ENCODE results near the gene OR52N2. TPM values are rescaled to one million over a fixed set of nuclear protein-coding genes. Genes with fewer than 3 reads are reported as not detected.

Gene OR52N2
- total and polyA plus RNA-seq, 12 donors, result not detected

DNA sequence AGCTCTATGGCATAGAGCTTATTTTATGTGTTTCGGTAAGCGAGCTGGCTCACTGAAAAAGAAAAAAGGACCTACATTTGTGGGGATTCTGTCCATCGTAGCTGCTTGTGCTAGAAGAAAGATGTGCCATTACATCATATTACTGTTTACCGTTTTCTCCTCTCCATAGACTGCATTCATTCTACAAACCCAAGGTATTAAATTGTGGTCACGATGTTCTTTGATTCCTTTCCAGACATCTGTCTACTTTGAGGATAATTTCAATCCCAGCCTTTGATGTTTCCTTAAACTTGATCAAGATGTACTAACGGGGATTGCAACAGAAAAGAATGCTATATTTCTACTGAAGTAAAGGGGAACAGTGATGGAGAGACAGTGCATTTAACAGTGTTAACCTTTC lies 12.2 kb upstream of the OR52N2 start:
- intact Hi-C loops (cut with DNase I), result no loop called here
- no peak for TF ChIP-seq POLR2A (IDR thresholded peaks at IDR 0.05)
- TF ChIP-seq, protein P1, sequence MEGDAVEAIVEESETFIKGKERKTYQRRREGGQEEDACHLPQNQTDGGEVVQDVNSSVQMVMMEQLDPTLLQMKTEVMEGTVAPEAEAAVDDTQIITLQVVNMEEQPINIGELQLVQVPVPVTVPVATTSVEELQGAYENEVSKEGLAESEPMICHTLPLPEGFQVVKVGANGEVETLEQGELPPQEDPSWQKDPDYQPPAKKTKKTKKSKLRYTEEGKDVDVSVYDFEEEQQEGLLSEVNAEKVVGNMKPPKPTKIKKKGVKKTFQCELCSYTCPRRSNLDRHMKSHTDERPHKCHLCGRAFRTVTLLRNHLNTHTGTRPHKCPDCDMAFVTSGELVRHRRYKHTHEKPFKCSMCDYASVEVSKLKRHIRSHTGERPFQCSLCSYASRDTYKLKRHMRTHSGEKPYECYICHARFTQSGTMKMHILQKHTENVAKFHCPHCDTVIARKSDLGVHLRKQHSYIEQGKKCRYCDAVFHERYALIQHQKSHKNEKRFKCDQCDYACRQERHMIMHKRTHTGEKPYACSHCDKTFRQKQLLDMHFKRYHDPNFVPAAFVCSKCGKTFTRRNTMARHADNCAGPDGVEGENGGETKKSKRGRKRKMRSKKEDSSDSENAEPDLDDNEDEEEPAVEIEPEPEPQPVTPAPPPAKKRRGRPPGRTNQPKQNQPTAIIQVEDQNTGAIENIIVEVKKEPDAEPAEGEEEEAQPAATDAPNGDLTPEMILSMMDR (IDR thresholded peaks at IDR 0.05), result no peak
- no peak for DNase-seq
- Histone ChIP-seq H3K36me3 (replicated peaks in 1 of 2) (no peaks in the 10 kb centered on the region), H3K4me1 (replicated peaks in 1 of 2) (no peaks in the 10 kb centered on the region), H3K4me3 (no peak overlapping the region), H3K27ac (no peak overlapping the region), H3K9me3 (replicated peaks in 1 of 3) (no peaks in the 10 kb centered on the region), H3K27me3 (no peaks in the 10 kb centered on the region)
- 79 to 84% (median 81%) methylated on average over 6 of the region's 6 CpGs for WGBS, 4 donors

DNA sequence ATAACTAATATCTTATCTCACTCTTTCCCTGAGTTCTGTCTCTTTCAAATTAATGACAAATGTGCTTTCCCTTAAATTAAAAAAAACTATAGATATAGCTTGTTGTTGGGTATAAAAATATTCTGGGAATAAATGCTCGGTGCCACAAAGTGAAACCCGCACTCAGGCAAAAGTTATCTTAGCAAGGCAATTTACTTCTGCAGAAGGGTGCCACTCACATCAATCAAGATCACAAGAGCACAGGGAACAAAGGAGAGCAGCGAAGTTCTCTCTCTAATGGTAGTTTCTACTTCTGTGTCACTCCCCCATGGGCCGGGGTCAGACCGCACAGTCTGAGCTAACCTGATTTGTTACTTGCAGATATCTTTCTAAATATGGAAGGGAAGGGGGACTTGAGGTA lies 4.7 kb upstream of the OR52N2 start:
- no peak overlapping the region for H3K4me3 ChIP-seq
- no peak for DNase-seq
- H3K27me3 ChIP-seq, result peaks cover 4% of the 10 kb centered on the region
- no peaks in the 10 kb centered on the region for H3K4me1 ChIP-seq (replicated peaks in 1 of 2)
- H3K27ac ChIP-seq, result no peak overlapping the region
- WGBS, 4 donors, result 80 to 88% (median 82%) methylated on average over 5 of the region's 5 CpGs
- no peak for TF ChIP-seq POLR2A (IDR thresholded peaks at IDR 0.05)
- TF ChIP-seq, protein P1 (IDR thresholded peaks at IDR 0.05), result no peak
- H3K9me3 ChIP-seq (replicated peaks in 1 of 3), result no peaks in the 10 kb centered on the region
- H3K36me3 ChIP-seq (replicated peaks in 1 of 2), result no peaks in the 10 kb centered on the region
- intact Hi-C loops (cut with DNase I), result loop anchor here (10.0 kb wide), 2 partner anchors 209 to 329 kb away; partner anchors contain the start of gene TRIM6 (in 1 of the 2)

DNA sequence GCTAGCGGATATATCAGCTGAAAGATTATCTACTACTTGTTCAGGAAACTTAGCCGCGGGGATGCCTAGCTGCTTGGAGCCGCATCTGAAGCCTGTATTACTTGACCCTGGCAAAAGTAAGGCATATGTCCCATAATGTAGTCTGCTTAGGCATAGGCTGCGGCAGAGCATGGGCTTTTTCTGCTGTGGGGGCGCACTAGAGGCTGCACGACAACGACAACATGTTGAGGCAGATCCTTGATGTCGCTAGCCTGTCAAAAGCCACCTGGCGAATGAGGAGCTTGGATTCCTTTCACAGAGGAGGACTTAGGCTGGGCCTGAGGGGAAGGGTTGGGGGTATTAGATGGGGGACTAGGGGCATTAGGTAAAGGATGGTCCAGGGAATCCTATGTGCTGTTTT lies 1.1 kb upstream of the OR52N2 start:
- peaks cover 7% of the 10 kb centered on the region for H3K27me3 ChIP-seq
- no peaks in the 10 kb centered on the region for H3K36me3 ChIP-seq (replicated peaks in 1 of 2)
- DNase-seq, result no peak
- WGBS, 4 donors, result 58 to 80% (median 63%) methylated on average over 10 of the region's 10 CpGs
- no peaks in the 10 kb centered on the region for H3K9me3 ChIP-seq (replicated peaks in 1 of 3)
- H3K4me3 ChIP-seq, result no peak overlapping the region
- TF ChIP-seq POLR2A (IDR thresholded peaks at IDR 0.05), result no peak
- TF ChIP-seq, protein P1 (IDR thresholded peaks at IDR 0.05), result no peak
- H3K27ac ChIP-seq, result no peak overlapping the region
- intact Hi-C loops (cut with DNase I), result loop anchor here (5.0 to 10.0 kb wide), 4 partner anchors 213 to 685 kb away; partner anchors contain the start of gene TRIM6 (in 1 of the 2)
- H3K4me1 ChIP-seq (replicated peaks in 1 of 2), result no peaks in the 10 kb centered on the region

DNA sequence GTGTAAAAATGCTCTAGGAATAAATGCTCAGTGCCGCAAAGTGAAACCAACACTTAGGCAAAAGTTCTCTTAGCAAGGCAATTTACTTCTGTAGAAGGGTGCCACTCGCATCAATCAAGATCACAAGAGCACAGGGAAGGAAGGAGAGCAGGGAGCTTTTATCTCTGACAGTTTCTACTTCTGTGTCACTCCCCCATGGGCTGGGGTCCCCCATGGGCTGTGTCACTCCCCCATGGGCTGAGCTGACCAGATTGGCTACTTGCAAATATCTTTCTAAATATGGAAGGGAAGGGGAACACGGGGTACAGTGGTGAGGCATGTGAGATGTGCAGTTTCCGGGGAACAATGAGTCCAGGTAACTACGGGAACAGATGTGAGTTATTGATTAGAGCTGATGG lies 397 bp downstream of the OR52N2 start:
- DNase-seq, result no peak
- Histone ChIP-seq H3K4me3 (peak overlapping the region in 2 of 4 donors; percentile 21 to 59), H3K27me3 (peaks cover 7% of the 10 kb centered on the region), H3K36me3 (replicated peaks in 1 of 2) (no peaks in the 10 kb centered on the region), H3K9me3 (replicated peaks in 1 of 3) (no peaks in the 10 kb centered on the region), H3K4me1 (replicated peaks in 1 of 2) (no peaks in the 10 kb centered on the region), H3K27ac (no peak overlapping the region)
- 39 to 49% (median 47%) methylated on average over 5 of the region's 5 CpGs for WGBS, 4 donors
- intact Hi-C loops (cut with DNase I), result loop anchor here (5.0 to 10.0 kb wide), 4 partner anchors 214 to 687 kb away; partner anchors contain the start of gene TRIM6 (in 1 of the 2)
- no peak for TF ChIP-seq POLR2A (IDR thresholded peaks at IDR 0.05)
- TF ChIP-seq, protein P1 (IDR thresholded peaks at IDR 0.05), result no peak

Measured in adrenal gland (tissue), 12 donors.